ENCODE results near the gene CRYBG2. TPM values are rescaled to one million over a fixed set of nuclear protein-coding genes. Genes with fewer than 3 reads are reported as not detected.

The CRYBG2 gene
- total and polyA plus RNA-seq, 2 of the 13 experiments (the other 11 are each of a cell fraction or from before 2014, with no cell fraction given): 1.3 to 2.9 TPM

DNA sequence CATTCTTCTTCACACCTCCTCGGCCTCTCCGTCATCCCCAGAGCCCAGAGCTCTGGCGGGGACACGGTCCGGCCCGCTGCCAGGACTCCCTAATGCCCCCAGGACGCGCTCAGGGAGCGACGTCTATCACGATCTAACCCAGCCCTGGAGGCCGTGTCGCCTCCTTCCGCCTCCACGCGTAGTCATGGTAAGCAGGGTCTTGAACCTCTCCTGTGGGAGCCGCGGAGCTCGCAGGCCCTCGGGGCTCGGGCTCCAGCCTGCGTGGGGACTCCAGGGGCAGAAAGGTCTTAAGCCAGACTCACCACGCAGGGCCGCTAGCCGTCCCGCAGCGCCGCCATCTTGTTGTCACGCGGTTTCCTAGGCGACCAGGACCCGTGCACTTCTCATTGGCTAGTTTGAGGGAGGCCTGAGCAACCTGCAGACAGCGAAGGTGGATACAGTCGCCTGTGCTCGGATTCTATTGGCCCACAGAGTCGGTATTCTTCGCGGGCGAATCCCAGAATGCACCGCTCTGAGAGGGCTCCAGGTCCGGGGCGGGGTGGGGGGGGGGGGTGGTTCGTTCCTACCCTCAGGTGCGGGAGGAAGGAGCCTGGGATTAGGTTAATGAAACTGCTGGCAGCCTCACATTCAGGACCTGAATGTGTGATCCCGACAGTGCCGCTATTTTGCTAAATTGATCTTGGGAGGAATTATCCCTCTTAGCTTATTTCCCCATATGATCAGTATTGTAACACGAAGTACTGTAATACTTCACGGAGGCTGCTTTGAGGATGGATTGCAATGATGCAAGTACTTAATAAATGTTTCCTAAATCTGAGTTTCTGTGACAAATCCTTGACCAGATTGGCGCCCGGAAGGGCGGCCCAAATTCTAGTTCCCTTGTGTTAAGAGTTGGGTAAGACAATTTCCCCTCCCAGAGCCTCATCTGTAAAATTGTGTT is 47.4 kb downstream of the CRYBG2 start, which contains the start of gene UBXN11 (continued):
- TF ChIP-seq HDAC1 (CRISPR knock-in tag; IDR thresholded peaks at IDR 0.05) (peak; percentile 97), FOXO1 (CRISPR knock-in tag; IDR thresholded peaks at IDR 0.05) (no peak), ZNF850 (CRISPR knock-in tag; conservative IDR thresholded peaks at IDR 0.05) (no peak), ZNF101 (CRISPR knock-in tag; IDR thresholded peaks at IDR 0.05; ENCODE audit: borderline replicate concordance, low read depth) (no peak), ZNF713 (CRISPR knock-in tag; IDR thresholded peaks at IDR 0.05) (no peak), HOXA5 (CRISPR knock-in tag; IDR thresholded peaks at IDR 0.05) (no peak), ARHGAP35 (CRISPR knock-in tag; IDR thresholded peaks at IDR 0.05; ENCODE audit: borderline replicate concordance) (no peak), ZSCAN25 (CRISPR knock-in tag; IDR thresholded peaks at IDR 0.05) (no peak), KLF11 (CRISPR knock-in tag; IDR thresholded peaks at IDR 0.05) (no peak), ZNF136 (CRISPR knock-in tag; IDR thresholded peaks at IDR 0.05; ENCODE audit: low read depth) (no peak), ZSCAN9 (CRISPR knock-in tag; IDR thresholded peaks at IDR 0.05; ENCODE audit: borderline replicate concordance) (no peak), TBX3 (IDR thresholded peaks at IDR 0.05; ENCODE audit: borderline replicate concordance) (no peak)
- TF ChIP-seq, protein P1, sequence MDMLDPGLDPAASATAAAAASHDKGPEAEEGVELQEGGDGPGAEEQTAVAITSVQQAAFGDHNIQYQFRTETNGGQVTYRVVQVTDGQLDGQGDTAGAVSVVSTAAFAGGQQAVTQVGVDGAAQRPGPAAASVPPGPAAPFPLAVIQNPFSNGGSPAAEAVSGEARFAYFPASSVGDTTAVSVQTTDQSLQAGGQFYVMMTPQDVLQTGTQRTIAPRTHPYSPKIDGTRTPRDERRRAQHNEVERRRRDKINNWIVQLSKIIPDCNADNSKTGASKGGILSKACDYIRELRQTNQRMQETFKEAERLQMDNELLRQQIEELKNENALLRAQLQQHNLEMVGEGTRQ (IDR thresholded peaks at IDR 0.05; ENCODE audit: low read depth, low read length): no peak
- TF ChIP-seq, protein P1 (CRISPR knock-in tag; IDR thresholded peaks at IDR 0.05; ENCODE audit: borderline replicate concordance): no peak
- TF ChIP-seq, protein P2, sequence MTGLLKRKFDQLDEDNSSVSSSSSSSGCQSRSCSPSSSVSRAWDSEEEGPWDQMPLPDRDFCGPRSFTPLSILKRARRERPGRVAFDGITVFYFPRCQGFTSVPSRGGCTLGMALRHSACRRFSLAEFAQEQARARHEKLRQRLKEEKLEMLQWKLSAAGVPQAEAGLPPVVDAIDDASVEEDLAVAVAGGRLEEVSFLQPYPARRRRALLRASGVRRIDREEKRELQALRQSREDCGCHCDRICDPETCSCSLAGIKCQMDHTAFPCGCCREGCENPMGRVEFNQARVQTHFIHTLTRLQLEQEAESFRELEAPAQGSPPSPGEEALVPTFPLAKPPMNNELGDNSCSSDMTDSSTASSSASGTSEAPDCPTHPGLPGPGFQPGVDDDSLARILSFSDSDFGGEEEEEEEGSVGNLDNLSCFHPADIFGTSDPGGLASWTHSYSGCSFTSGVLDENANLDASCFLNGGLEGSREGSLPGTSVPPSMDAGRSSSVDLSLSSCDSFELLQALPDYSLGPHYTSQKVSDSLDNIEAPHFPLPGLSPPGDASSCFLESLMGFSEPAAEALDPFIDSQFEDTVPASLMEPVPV (CRISPR knock-in tag; IDR thresholded peaks at IDR 0.05): 0 out of 2 replicates have a peak, but pooled peaks have one; percentile 28
- TF ChIP-seq, protein P3, sequence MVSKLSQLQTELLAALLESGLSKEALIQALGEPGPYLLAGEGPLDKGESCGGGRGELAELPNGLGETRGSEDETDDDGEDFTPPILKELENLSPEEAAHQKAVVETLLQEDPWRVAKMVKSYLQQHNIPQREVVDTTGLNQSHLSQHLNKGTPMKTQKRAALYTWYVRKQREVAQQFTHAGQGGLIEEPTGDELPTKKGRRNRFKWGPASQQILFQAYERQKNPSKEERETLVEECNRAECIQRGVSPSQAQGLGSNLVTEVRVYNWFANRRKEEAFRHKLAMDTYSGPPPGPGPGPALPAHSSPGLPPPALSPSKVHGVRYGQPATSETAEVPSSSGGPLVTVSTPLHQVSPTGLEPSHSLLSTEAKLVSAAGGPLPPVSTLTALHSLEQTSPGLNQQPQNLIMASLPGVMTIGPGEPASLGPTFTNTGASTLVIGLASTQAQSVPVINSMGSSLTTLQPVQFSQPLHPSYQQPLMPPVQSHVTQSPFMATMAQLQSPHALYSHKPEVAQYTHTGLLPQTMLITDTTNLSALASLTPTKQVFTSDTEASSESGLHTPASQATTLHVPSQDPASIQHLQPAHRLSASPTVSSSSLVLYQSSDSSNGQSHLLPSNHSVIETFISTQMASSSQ (IDR thresholded peaks at IDR 0.05; ENCODE audit: low read depth): no peak
- TF ChIP-seq, protein P3 (CRISPR knock-in tag; IDR thresholded peaks at IDR 0.05; ENCODE audit: borderline replicate concordance): no peak
- TF ChIP-seq, protein P4, sequence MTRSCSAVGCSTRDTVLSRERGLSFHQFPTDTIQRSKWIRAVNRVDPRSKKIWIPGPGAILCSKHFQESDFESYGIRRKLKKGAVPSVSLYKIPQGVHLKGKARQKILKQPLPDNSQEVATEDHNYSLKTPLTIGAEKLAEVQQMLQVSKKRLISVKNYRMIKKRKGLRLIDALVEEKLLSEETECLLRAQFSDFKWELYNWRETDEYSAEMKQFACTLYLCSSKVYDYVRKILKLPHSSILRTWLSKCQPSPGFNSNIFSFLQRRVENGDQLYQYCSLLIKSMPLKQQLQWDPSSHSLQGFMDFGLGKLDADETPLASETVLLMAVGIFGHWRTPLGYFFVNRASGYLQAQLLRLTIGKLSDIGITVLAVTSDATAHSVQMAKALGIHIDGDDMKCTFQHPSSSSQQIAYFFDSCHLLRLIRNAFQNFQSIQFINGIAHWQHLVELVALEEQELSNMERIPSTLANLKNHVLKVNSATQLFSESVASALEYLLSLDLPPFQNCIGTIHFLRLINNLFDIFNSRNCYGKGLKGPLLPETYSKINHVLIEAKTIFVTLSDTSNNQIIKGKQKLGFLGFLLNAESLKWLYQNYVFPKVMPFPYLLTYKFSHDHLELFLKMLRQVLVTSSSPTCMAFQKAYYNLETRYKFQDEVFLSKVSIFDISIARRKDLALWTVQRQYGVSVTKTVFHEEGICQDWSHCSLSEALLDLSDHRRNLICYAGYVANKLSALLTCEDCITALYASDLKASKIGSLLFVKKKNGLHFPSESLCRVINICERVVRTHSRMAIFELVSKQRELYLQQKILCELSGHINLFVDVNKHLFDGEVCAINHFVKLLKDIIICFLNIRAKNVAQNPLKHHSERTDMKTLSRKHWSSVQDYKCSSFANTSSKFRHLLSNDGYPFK (CRISPR knock-in tag; IDR thresholded peaks at IDR 0.05; ENCODE audit: borderline replicate concordance): no peak
